OCI-LY3 (cell line): ENCODE measurements around the gene AIG1.

ENCODE experiments used
- H2AFZ ChIP-seq: fragments of 200-600, 300-600 bp; shearing (Covaris generic); 2 replicates; pipeline ENCODE4 v1.6.0; 2014; ENCODE audit warnings: antibody characterized with exemption, low read depth, low read length
- H3K27ac ChIP-seq: fragments of 200-600, 300-600 bp; sonication (generic); 2 replicates; pipeline ENCODE4 v1.5.1; 2014; ENCODE audit warnings: mild to moderate bottlenecking, low read length, moderate library complexity, mixed read lengths
- H3K27me3 ChIP-seq: fragments of 200-600, 300-600 bp; sonication (generic); 2 replicates; pipeline ENCODE4 v1.6.1; 2014; ENCODE audit warnings: low read depth, low read length, mixed read lengths
- H3K36me3 ChIP-seq: fragments of 200-600, 300-600 bp; sonication (generic); replicated peaks from 2 replicates; pipeline ENCODE3; 2014; ENCODE audit warnings: low read depth, low read length, mixed read lengths
- H3K4me1 ChIP-seq: fragments of 300-600, 200-600 bp; sonication (generic); 2 replicates; pipeline ENCODE4 v1.6.1; 2014; ENCODE audit warnings: low read length, mixed read lengths
- H3K4me2 ChIP-seq: fragments of 200-600, 300-600 bp; sonication (generic); 2 replicates; pipeline ENCODE4 v1.6.1; 2014; ENCODE audit warnings: low read length, mixed read lengths
- H3K4me3 ChIP-seq: fragments of 300-600, 200-600 bp; sonication (generic); 2 replicates; pipeline ENCODE4 v1.5.1; 2014; ENCODE audit warnings: antibody characterized with exemption, mild to moderate bottlenecking, low read length, moderate library complexity
- H3K79me2 ChIP-seq: fragments of 300-600, 200-600 bp; shearing (Covaris generic); 2 replicates; pipeline ENCODE4 v1.6.1; 2014; ENCODE audit warnings: mild to moderate bottlenecking, low read length, mixed read lengths
- H3K9ac ChIP-seq: fragments of 300-600, 200-600 bp; shearing (Covaris generic); 2 replicates; pipeline ENCODE4 v1.6.0; 2014; ENCODE audit warnings: mild to moderate bottlenecking, low read length, moderate library complexity
- H3K9me3 ChIP-seq: fragments of 200-600, 300-600 bp; shearing (Covaris generic); 2 replicates; pipeline ENCODE4 v1.6.1; 2014; ENCODE audit warnings: low read length, mixed read lengths; ENCODE audit not compliant: insufficient read depth
- H4K20me1 ChIP-seq: fragments of 200-600, 300-600 bp; sonication (generic); 2 replicates; pipeline ENCODE4 v1.6.1; 2016; ENCODE audit warnings: low read length, mixed read lengths; ENCODE audit not compliant: insufficient read depth
- CTCF ChIP-seq: fragments of 200-600, 300-600 bp; sonication (generic); IDR thresholded peaks from 2 replicates; pipeline ENCODE4 v1.5.1; 2014; ENCODE audit warnings: antibody characterized with exemption, low read length, low read depth
- EZH2phosphoT487 ChIP-seq: fragments of 200-600 bp; shearing (Covaris generic); IDR thresholded peaks from 2 replicates; pipeline ENCODE4 v1.6.1; 2018; ENCODE audit warnings: antibody characterized with exemption, mixed run types, low read depth

The AIG1 gene

GRCh38 chr6:143376861-143377260, 316.2 kb downstream of the AIG1 start:
- Histone ChIP-seq H3K9me3 (0 out of 2 replicates have a peak, but pooled peaks cover 3% of the 10 kb centered on the region), H3K9ac (no peak overlapping the region), H3K27ac (no peak overlapping the region), H3K79me2 (no peaks in the 10 kb centered on the region), H3K4me2 (no peak overlapping the region), H4K20me1 (no peaks in the 10 kb centered on the region), H3K27me3 (no peaks in the 10 kb centered on the region), H3K4me3 (no peak overlapping the region), H3K4me1 (peaks cover 31% of the 10 kb centered on the region), H2AFZ (no peak overlapping the region), H3K36me3 (no peaks in the 10 kb centered on the region)
- no peak for TF ChIP-seq EZH2phosphoT487
- no peak for TF ChIP-seq CTCF

- no peaks in the 10 kb centered on the region for H3K79me2 ChIP-seq
- 0 out of 2 replicates have a peak, but pooled peaks cover 2% of the 10 kb centered on the region for H3K4me1 ChIP-seq
- no peak overlapping the region for H2AFZ ChIP-seq
- no peak overlapping the region for H3K9ac ChIP-seq
- no peaks in the 10 kb centered on the region for H3K9me3 ChIP-seq
- H4K20me1 ChIP-seq = no peaks in the 10 kb centered on the region
- no peak overlapping the region for H3K27ac ChIP-seq
- H3K4me2 ChIP-seq = no peak overlapping the region
- TF ChIP-seq EZH2phosphoT487 (no peak), CTCF (no peak)
- H3K36me3 ChIP-seq = no peaks in the 10 kb centered on the region
- no peak overlapping the region for H3K4me3 ChIP-seq
- no peaks in the 10 kb centered on the region for H3K27me3 ChIP-seq
Observed at GRCh38 chr6:143385636-143386035, 324.9 kb downstream of the AIG1 start.

- no peak overlapping the region for H3K27ac ChIP-seq
- no peaks in the 10 kb centered on the region for H3K36me3 ChIP-seq
- H3K4me1 ChIP-seq = 0 out of 2 replicates have a peak, but pooled peaks cover 2% of the 10 kb centered on the region
- no peak overlapping the region for H2AFZ ChIP-seq
- H3K4me2 ChIP-seq = no peak overlapping the region
- no peak overlapping the region for H3K4me3 ChIP-seq
- no peak overlapping the region for H3K9ac ChIP-seq
- TF ChIP-seq EZH2phosphoT487 = no peak
- no peak for TF ChIP-seq CTCF
- H3K79me2 ChIP-seq = no peaks in the 10 kb centered on the region
- H3K27me3 ChIP-seq = no peaks in the 10 kb centered on the region
- no peaks in the 10 kb centered on the region for H4K20me1 ChIP-seq
- no peaks in the 10 kb centered on the region for H3K9me3 ChIP-seq
Observed at GRCh38 chr6:143390278-143390677, 329.6 kb downstream of the AIG1 start.
